Activated CD4-positive, alpha-beta T cell treated with anti-CD3 and anti-CD28 coated beads, Interleukin-2, amount 50 U/mL, for 4 hours (primary cell): ENCODE results near the gene PYGO1.
"Not testable (repeated sequence)": the region's sequence is repeated elsewhere in the genome, so short reads cannot be mapped to it uniquely, and the experiment has no call there.

ENCODE experiments used
- DNase-seq, 2 experiments: peaks; one replicate each; pipeline ENCODE4 v3.0.0-alpha.2; 2020

Gene PYGO1

DNA sequence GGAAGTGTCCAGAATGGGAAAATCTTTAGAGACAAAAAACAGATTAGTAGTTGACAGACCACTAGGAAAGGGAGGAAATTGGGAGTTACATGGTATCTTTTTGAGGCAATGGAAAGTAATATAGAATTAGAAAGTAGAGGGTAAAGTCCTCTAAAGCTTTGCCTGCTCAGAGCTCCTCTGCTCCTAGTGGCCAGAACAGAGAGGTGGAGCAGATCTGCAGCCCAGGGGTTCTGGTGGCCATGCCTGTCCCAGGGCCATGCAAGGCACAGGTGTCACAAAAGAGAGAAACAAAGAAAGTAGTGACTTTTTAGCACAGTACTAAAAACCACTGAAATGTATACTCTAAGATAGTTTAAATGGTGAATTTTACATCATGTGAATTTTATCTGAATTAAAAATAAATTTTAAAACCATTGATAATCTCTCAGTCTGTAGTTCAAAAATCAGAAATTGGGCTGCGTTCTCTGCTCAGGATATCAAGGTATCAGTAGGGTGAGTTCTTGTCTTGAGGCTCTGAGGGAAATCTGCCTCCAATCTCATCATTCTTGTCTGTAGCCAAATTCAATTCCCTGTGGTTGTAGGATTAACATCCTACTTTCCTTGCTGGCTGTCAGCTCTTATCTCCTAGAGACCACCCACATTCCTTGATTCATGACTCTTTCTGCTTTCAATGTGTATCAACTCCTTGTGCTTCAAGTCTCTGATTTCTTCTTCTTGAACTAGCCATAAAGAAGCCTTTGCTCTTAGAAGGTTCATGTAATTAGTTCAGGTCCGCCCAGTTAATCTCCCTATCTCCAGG, 23.6 kb downstream of the PYGO1 start:
- DNase-seq, result no peak

DNA sequence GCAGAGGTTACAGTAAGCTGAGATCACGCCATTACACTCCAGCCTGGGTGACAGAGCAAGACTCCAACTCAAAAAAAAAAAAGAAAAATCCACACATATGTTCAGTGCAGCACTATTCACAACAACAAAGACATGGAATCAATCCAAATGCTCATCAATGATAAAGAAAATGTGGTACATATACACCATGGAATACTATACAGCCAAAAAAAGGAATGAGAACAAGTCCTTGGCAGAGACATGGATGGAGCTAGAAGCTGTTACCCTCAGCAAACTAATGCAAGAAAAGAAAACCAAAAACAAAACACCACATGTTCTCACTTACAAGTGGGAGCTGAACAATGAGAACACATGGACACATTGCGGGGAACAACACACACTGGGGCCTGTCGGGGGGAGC, 25.5 kb downstream of the PYGO1 start:
- DNase-seq, result no peak

DNA sequence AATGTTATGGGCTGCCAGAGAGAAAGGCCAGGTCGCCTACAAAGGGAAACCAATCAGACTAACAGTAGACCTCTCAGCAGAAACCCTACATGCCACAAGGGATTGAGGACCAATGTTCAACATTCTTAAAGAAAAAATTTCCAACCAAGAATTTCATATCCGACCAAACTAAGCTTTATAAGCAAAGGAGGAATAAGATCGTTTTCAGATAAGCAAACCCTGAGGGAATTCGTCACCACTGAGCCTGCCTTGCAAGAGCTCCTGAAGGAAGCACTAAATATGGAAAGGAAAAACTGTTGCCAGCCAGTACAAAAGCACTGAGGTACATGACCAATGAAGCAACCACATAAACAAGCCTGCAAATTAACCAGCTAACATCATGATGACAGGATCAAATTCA, 33.1 kb downstream of the PYGO1 start:
- DNase-seq, result no peak

DNA sequence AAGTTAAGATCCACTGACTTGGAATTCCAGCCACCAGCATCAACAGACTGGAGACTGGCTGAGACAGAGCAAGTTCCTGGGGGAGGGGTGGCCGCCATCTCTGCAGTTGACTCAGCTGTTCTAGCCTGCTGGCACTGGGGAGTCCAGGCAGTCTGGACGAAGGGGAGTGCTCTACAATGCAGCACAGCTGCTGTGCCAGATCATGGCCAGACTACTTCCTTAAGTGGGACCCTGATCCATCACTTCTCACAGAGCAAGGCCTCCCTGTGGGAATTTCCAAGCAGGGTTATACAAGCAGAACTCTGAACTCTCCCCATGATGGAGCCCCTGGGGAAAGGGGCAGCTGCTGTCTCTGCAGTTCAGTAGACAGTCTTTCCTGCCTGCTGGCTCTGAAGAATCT, 35.2 kb downstream of the PYGO1 start:
- no peak for DNase-seq

DNA sequence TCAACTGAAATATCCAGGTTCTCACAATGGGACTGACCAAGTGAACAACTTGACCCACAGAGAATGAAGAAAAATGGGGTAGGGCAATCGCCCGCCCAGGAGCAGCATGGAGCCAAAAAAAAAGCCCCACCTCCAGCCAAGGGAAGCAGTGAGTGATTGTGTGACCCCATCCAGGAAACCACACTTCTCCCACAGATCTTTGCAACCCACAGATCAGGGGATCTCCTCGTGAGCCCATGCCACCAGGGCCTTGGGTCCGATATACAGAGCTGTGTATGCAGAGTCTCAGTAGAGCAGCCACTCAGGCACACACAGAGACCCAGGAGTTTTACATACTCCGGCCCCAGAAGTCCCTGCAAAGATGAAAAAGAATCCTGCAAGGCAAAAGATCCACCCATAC, 35.7 kb downstream of the PYGO1 start:
- DNase-seq, result no peak

DNA sequence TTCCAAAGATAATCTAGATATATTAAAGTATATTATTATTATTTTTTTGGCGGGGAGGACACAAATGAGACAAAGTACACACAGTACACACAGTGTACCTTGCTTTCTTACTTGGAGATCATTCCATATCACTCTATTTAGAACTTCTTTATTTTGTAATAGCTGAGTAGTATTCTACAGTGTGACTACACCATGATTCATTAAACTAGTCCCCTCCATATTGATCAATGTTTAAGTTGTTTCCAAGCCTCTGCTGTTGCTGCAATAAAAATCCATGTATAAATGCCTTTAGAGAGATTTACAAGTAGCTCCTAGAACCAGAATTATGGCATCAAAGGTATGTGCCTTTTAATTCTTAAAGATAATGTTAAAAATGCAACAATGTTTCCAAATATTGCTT, 38.8 kb downstream of the PYGO1 start:
- no peak for DNase-seq

DNA sequence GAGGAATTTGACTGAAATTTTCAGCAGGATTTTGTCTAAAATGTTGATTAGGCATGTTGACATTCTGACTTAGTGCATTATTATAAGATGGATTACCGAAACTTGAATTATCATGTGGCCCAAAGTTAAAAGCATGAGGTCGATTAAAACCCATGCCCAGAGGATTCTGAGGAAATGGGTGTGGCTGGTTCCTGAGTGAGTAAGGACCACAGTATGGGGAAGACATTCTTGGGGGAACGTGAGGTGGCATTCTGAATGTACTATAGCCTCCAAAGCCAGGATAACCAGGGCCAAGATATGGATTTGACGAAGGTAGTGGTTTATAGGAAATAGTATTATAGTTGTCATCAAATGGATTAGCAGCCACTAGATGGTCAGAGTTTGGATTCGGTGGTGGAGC, 41.4 kb downstream of the PYGO1 start:
- DNase-seq, result no peak

DNA sequence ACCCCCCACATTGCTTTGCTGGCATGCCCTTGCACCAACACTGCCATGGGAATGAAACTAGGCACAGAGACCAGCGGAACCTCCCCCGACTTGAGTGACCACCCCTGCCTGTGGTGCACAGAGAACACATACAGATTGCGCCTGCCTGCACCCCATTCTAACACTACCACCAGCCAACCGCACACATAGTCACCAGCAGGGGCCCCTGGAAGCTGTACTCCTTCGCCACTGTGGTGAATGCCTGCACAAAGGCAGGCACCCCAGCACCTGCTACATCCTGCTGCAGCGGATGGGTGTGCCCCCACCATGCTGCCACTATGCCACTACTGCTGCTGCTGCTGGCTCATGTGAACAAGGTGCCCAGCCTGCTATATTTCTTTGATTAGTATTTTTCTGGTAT, 52.7 kb downstream of the PYGO1 start:
- DNase-seq, result no peak

DNA sequence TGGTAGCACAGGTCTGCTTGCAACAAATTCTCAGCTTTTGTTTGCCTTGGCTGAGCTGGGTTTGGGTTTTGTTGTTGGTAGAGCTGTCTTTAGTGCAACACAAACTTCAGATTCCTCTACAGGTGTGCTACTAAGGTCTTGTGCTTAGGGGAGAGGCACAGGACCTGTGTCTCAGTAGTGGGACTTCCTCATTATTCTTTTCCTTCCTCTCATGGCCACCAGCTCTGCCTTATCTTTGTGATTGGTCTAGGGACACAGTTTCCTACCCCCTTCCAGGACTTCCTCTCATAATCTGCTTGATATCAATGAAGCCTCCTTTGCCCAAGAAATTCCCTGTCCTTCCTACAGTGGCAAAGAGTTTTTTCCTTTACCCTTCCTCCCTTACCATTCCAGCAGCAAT, 55.2 kb downstream of the PYGO1 start:
- DNase-seq, result no peak

DNA sequence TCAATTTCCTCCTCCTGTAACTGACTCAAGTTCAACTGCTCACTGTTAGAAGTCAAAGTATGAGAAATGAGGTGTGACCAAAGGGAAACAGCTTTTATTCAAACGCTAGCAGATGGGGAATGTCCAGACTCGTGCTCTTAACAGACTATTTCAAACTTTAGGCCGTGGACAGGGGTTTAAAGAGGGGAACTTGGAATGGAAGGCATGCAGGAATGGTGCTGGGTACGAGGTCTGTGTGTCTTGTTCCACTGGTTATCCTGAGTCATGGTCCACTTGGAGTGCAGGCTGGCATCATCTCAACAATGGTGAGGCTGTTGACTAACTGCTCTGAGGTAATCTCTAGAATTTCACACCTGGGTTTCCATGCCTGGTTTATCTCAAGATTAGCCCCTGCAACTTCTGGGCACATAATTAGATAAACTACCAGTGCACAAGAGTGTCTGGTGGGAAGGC, 57.3 kb downstream of the PYGO1 start:
- DNase-seq, result no peak

DNA sequence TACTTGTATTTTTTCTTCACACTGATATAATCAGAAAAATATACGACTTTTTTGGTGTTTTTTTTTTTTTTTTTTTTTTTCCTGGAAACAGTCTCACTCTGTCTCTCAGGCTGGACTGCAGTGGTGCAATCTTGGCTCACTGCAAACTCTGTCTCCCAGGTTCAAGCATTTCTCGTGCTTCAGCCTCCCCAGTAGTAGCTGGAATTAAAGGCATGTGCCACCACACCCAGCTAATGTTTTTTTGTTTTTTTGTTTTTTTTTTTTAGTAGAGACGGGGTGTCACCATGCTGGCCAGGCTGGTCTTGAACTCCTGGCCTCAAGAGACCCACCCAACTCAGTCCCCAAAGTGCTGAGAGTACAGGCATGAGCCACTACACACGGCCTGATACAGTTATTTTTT, 59.3 kb downstream of the PYGO1 start:
- no peak for DNase-seq

DNA sequence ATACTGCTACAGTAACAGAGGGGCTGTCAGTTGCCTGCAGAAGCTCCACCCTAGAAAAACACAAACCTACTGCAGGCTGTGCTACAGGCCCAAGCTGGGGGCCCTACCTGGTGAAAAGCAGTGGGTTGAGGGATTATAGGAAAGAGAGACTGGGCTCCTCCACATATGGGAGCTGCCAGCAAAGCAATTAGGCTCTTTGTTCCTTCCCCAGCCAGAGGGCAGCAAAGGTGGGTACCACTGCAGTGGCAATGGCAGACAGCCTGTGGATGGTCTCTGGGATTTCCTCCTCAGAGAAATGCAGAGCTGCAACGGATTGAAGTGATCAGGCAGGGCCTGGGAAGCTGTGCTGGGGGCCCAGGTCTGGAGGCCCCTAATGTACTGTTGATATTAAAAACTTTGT, 61.0 kb downstream of the PYGO1 start:
- DNase-seq, result no peak

DNA sequence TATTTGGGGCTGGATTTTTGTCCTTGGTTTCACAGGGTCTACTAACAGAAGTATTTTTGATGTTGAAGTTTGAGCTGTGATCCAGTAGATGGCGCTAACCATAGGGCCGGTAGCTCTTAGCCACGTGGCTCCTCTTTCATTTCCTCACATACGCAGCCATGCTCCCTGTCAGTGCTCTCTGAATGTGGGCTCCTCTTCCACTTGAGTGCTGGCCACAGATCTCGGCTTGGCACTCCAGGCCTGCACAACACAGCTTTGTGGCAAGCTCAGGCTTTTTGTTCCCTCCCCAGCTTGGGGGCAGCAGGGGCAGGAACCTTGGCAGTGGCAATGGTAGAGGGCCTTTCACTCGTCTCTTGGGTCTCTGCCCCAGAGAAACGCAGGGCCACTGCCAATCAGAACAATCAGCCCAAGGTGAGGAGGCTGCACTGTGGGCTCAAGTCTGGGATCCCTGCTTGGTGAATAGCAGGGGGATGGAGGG, 61.5 kb downstream of the PYGO1 start:
- DNase-seq, result no peak

DNA sequence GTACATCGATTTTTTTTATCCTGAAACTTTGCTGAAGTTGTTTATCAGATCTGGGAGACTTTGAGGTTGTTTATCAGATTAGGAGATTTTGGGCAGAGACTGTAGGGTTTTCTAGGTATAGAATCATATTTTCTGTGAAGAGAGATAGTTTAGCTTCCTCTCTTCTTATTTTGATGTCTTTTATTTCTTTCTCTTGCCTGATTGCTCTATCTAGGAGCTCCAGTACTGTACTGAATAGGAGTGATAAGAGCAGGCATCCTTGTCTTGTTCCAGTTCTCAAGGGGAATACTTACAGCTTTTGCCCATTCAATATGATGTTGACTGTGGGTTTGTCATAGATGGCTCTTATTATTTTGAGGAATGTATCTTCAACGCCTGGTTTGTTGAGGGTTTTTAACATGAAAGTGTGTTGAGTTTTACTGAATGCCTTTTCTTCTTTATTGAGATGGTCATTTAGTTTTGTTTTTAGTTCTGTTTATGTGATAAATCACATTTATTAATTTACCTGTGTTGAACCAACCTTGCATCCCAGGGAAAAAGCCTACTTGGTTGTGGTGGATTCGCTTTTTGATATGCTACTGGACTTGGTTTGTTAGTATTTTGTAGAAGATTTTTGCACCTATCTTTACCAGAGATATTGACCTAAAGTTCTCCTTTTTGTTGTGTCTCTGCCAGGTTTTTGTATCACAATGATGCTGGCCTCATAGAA, 65.2 kb downstream of the PYGO1 start:
- DNase-seq, result no peak

DNA sequence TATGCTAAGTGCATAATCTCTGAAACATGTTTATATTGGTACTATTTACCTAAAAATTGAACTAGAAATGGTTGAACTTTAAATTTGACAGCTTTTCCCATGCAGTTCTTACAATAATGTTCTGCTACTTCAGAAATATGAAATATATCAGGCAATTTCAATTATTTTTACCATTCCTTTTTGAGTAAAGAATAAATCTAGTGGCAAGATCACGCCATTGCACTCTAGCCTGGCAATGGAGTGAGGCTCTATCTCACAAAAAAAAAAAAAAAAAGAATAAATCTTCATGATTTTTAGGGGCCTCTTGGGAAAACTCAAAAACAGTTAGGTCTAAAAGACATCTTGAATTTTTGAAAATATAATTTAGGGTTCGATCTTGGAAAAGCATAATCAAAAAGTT, 69.5 kb downstream of the PYGO1 start:
- DNase-seq, result no peak

DNA sequence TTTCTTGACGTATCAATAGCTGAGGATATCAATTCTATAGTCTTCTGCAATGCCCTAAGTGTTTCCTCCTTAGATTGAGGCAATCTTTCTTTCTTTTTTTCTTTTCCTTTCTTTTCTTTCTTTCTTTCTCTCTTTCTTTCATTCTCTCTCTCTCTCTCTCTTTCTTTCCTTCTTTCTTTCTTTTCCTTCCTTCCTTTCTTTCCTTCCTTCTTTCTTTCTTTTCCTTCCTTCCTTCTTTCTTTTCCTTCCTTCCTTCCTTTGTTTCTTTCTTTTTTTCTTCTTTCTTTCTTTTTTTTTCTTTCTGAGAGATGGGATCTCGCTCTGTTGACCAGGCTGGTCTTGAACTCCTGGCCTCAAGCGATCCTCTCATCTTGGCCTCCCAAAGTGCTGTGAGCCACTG, 70.1 kb downstream of the PYGO1 start:
- DNase-seq, result no peak

DNA sequence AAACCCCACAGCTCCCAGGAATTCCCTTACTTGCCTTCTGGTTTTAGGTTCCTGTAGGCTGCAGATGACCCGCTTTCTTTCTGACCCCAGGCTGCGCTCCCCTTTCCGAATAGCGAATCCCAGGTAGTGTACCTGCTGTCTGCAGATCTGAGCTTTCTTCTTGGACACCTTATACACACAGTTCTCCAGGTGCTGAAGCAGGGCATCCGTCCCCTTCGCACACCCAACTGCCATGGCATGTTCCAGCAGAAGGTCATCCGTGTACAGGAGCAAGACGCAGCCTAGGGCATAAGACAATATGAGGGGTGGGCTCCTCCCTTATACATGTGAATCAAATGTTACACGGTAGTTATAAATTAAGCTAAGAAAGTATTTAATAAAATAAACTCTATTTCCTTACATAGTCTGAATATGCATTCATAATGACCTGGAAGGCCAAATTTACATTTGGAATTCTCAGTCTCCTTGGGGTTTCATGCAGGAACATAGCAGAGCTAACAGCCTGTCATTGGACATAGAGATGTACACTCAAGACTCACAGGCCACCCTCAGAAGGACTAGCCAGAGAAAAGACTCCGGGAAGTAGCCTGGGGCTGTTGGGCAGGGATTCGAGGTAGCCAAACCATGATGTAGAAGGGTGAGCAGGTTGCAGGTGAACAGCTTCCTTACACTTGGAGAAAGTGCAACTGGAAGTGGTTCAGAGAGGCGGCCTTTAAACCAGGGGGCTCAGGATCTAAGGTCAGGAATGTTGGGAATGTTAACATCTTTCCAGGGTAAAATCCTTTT, 72.0 kb downstream of the PYGO1 start:
- DNase-seq, result no peak

DNA sequence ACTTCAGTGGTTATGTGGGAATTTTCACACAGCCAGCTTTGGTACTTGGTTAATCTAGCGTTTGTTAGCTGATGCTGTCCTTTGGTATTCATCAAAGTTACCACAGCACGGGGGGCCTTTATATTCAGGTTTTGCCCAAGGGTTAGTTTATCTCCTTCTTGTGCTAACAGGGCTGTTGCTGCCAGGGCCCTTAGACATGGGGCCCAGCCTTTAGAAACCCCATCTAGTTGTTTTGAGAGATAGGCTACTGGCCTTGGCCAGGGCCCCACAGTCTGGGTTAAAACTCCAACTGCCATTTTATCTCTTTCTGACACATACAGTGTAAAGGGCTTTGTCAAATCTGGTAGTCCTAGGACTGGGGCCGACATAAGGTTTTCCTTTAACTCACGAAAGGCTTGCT, 72.7 kb downstream of the PYGO1 start:
- no peak for DNase-seq

DNA sequence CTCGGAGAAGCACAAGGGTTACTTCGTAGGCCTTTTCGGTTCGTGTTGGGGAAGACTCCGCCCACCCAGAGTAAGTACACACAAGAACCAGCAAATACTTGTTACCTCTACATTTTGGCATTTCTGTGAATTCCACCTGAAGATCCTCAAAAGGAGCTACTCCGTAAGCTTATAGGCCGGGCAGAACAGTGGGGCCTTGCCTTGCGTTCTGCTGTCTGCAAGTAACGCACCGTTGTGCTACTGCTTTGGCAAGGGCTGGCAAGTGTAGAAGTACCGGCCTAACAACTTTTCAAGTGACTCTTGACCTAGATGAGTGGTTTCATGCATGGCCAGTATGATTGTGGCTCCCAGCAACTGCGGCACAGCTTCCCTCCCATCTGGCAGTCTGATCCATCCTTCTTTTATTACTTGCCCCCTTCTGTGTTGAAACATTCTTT, 73.7 kb downstream of the PYGO1 start:
- no peak for DNase-seq

DNA sequence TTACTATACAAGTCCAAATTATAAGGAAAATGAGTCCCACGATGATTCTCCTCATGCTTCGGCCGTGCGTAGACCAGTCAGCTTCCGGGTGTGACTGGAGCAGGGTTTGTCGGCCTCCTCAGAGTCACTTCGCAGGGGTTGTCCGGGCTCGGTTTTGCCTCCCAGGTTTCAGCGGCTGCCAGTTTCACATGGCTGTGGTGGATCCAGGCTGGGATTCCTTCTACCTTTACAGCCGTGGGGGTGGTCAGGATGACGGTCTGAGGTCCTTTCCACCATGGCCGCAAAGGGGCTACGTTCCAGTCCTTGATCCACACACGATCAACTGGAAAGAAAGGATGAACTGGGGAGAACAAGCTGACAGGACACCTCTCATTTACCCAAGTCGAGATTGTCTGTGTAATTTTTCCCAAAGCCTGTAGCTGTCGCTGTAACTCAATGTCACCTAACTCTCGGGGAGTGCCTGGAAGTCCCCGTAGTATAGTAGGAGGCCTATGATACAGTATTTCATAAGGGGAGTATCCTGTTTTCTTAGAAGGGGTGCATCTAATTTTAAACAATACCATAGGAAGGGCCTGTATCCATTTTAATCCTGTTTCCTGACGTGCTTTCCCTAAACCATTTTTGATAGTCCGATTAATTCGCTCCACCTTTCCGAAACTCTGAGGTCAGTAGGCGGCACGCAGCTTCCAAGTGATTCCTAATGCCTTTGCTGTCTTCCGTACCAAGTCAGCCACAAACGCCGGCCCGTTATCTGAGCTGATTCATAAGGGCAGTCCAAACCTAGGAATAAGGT, 74.3 kb downstream of the PYGO1 start:
- DNase-seq, result not testable (repeated sequence)

DNA sequence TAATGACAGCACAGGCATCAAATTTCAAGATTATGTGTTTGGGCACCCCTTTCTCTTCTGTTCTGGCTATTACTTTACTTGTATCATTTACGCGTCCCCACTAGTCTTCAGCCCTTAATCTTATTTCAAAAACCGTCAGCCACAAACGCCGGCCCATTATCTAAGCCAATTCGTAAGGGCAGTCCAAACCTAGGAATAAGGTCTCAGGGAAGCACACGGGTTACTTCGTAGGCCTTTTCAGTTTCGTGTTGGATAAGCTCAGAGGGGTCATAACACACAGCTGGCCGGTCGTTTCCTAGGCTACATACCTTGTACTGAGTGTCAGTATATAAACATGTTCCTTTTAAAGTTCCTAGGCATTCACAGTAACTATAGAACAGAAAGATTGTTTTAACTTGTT, 75.0 kb downstream of the PYGO1 start:
- DNase-seq, result no peak

DNA sequence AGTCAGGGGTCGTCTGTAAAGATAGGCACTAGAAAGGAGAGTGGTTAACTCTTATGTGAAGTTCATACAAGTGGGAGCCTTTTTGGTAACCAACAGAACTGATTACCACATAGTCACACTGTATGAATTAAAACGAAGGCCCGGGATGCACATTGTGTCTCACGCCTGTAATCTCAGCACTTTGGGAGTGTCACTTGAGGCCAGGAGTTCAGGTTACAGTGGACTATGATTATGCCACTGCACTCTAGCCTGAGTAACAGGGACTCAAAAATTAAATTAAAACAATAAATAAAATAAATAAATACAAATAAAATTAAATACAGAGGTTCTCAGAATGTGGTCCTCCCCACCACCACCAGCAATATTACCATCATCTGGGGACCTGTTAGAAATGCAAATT, 80.6 kb downstream of the PYGO1 start:
- no peak for DNase-seq

DNA sequence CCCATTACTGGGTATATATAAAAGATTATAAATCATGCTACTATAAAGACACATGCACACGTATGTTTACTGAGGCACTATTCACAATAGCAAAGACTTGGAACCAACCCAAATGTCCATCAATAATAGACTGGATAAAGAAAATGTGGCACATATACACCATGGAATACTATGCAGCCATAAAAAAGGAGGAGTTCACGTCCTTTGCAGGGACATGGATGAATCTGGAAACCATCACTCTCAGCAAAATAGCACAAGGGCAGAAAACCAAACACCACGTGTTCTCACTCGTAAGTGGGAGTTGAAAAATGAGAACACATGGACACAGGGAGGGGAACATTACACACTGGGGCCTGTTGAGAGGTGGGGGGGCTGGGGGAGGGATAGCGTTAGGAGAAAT, 82.7 kb downstream of the PYGO1 start:
- not testable (repeated sequence) for DNase-seq
